Measurements from ENCODE around the gene TOR3A. TPM values are rescaled to one million over a fixed set of nuclear protein-coding genes. Genes with fewer than 3 reads are reported as not detected.
"Not testable (repeated sequence)": the region's sequence is repeated elsewhere in the genome, so short reads cannot be mapped to it uniquely, and the experiment has no call there.

The TOR3A gene
- total and polyA plus RNA-seq, 2 experiments from 2014 or later: 26.5 to 29.5 TPM

- Histone ChIP-seq H3K4me3 (no peak overlapping the region), H3K9me3 (ENCODE audit: low read depth) (no peaks in the 10 kb centered on the region), H3K36me3 (peaks cover 12% of the 10 kb centered on the region), H3K27me3 (no peaks in the 10 kb centered on the region), H3K4me1 (ENCODE audit: low read depth) (no peaks in the 10 kb centered on the region), H3K27ac (no peak overlapping the region)
- no peak for TF ChIP-seq CTCF (IDR thresholded peaks at IDR 0.05; ENCODE audit: low read depth, low read length)
- DNase-seq (ENCODE audit: low read depth in 1 of 2, low spot score in 1 of 2): peak in 1 of 2 donors; percentile 62
Observed at GRCh38 chr1:179127163-179127895, 45.5 kb downstream of the TOR3A start.

- Histone ChIP-seq H3K27ac (no peak overlapping the region), H3K36me3 (peaks cover 12% of the 10 kb centered on the region), H3K4me1 (ENCODE audit: low read depth) (no peaks in the 10 kb centered on the region)
Observed at GRCh38 chr1:179128520-179128919, 46.6 kb downstream of the TOR3A start.

GRCh38 chr1:179129702-179130473, 48.0 kb downstream of the TOR3A start:
- Histone ChIP-seq H3K4me3 (no peak overlapping the region), H3K36me3 (peaks cover 10% of the 10 kb centered on the region), H3K27me3 (no peaks in the 10 kb centered on the region), H3K27ac (no peak overlapping the region), H3K9me3 (ENCODE audit: low read depth) (no peaks in the 10 kb centered on the region), H3K4me1 (ENCODE audit: low read depth) (no peaks in the 10 kb centered on the region)
- no peak for TF ChIP-seq CTCF (IDR thresholded peaks at IDR 0.05; ENCODE audit: low read depth, low read length)
- no peak for DNase-seq (ENCODE audit: low read depth in 1 of 2, low spot score in 1 of 2)

More at GRCh38 chr1:179128520-179128919, 46.6 kb downstream of the TOR3A start:
- no peak overlapping the region for H3K4me3 ChIP-seq
- no peaks in the 10 kb centered on the region for H3K9me3 ChIP-seq (ENCODE audit: low read depth)
- no peak for TF ChIP-seq CTCF (IDR thresholded peaks at IDR 0.05; ENCODE audit: low read depth, low read length)
- no peak for DNase-seq (ENCODE audit: low read depth in 1 of 2, low spot score in 1 of 2)
- H3K27me3 ChIP-seq: no peaks in the 10 kb centered on the region

- not testable (repeated sequence) for DNase-seq (ENCODE audit: low read depth in 1 of 2, low spot score in 1 of 2); H3K27me3 ChIP-seq
Observed at GRCh38 chr1:179135168-179135567, 53.3 kb downstream of the TOR3A start.

GRCh38 chr1:179135707-179136106, 53.8 kb downstream of the TOR3A start:
- H3K9me3 ChIP-seq (ENCODE audit: low read depth); H3K27ac ChIP-seq; DNase-seq (ENCODE audit: low read depth in 1 of 2, low spot score in 1 of 2); H3K27me3 ChIP-seq; H3K4me3 ChIP-seq; H3K4me1 ChIP-seq (ENCODE audit: low read depth); H3K36me3 ChIP-seq: not testable (repeated sequence)

More at GRCh38 chr1:179135168-179135567, 53.3 kb downstream of the TOR3A start:
- not testable (repeated sequence) for H3K9me3 ChIP-seq (ENCODE audit: low read depth); H3K27ac ChIP-seq; H3K4me1 ChIP-seq (ENCODE audit: low read depth); H3K4me3 ChIP-seq; H3K36me3 ChIP-seq

- Histone ChIP-seq H3K9me3 (ENCODE audit: low read depth) (no peaks in the 10 kb centered on the region), H3K27me3 (no peaks in the 10 kb centered on the region), H3K4me1 (ENCODE audit: low read depth) (no peaks in the 10 kb centered on the region), H3K27ac (no peak overlapping the region), H3K36me3 (no peaks in the 10 kb centered on the region), H3K4me3 (no peak overlapping the region)
- DNase-seq (ENCODE audit: low read depth in 1 of 2, low spot score in 1 of 2): peak in 1 of 2 donors; percentile 64
- TF ChIP-seq CTCF (IDR thresholded peaks at IDR 0.05; ENCODE audit: low read depth, low read length): no peak
Observed at GRCh38 chr1:179137617-179138255, 55.9 kb downstream of the TOR3A start.

GRCh38 chr1:179138755-179139154, 56.9 kb downstream of the TOR3A start:
- H3K27ac ChIP-seq: not testable (repeated sequence)

More at GRCh38 chr1:179138755-179139154, 56.9 kb downstream of the TOR3A start:
- not testable (repeated sequence) for H3K4me1 ChIP-seq (ENCODE audit: low read depth); H3K9me3 ChIP-seq (ENCODE audit: low read depth); H3K27me3 ChIP-seq; DNase-seq (ENCODE audit: low read depth in 1 of 2, low spot score in 1 of 2); H3K36me3 ChIP-seq; H3K4me3 ChIP-seq
